Measurements from ENCODE around the gene MBP.
A peak's percentile ranks its signal among the peaks of the same experiment; 100 is the strongest.

Gene MBP

DNA sequence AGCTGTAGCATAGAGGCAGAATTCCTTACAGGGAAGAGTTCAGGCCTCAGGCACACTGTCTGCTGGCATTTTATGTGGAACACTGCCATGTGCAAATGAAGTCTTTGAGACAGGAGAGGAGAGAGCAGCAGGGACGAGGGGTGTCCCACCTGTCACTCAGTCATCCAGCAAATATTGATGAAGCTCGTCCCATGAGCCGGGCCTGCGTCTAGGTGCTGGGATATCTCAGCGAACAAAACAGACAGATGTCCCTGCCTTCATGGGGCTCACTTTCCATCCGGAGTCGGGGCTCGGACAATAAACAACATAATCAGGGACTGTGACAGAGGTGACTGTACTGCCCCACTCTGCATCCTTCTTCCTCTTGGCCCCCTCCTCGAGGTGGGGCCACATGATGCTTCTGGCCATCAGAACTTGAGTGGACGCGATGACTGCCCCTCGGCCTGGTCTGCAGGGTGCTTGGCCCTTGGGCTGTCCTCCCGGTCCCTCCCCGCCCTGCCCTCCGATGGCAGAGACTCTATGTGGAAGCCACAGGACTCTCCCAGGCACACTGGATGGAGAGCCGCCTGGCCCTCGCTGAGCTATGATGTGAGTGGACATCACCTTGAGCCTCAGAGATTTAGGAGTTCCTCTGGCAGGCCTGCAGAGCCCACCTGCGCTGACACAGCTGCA lies 78.8 kb downstream of the MBP start:
- H3K27me3 ChIP-seq (ENCODE audit: insufficient read depth, low read length), result no peaks in the 10 kb centered on the region
- peaks cover 77% of the 10 kb centered on the region for H3K4me1 ChIP-seq (ENCODE audit: insufficient read depth, low read length, severe bottlenecking)
- H3F3A ChIP-seq (ENCODE audit: insufficient read depth, low read length), result peaks cover 6% of the 10 kb centered on the region; the same call in 1 of the 2 replicates
- no peaks in the 10 kb centered on the region for H3K9me3 ChIP-seq (ENCODE audit: low read length)
- H3K4me2 ChIP-seq (ENCODE audit: low read length), result peak overlapping the region; percentile 56
- peak overlapping the region; percentile 94 for H3K27ac ChIP-seq (ENCODE audit: low read depth, low read length, poor library complexity, severe bottlenecking)
- H3K4me3 ChIP-seq (ENCODE audit: low read depth, low read length, poor library complexity, severe bottlenecking), result peak overlapping the region; percentile 37
- peak overlapping the region; percentile 39; the same call in 1 of the 2 replicates for H3K9ac ChIP-seq (ENCODE audit: low read length)
- no peaks in the 10 kb centered on the region for H3K9me2 ChIP-seq (ENCODE audit: low read depth, low read length)
- H4K20me1 ChIP-seq (ENCODE audit: insufficient read depth, low read length), result no peaks in the 10 kb centered on the region
- no peaks in the 10 kb centered on the region for H3K79me2 ChIP-seq (ENCODE audit: insufficient read depth, low read length)
- peaks cover 4% of the 10 kb centered on the region for H3K36me3 ChIP-seq (ENCODE audit: insufficient read depth, low read length)
- no peak overlapping the region for H2AFZ ChIP-seq (ENCODE audit: low read length)
- no peak for TF ChIP-seq EZH2 (IDR thresholded peaks at IDR 0.05; ENCODE audit: borderline replicate concordance, low read length)
- TF ChIP-seq, protein P1, sequence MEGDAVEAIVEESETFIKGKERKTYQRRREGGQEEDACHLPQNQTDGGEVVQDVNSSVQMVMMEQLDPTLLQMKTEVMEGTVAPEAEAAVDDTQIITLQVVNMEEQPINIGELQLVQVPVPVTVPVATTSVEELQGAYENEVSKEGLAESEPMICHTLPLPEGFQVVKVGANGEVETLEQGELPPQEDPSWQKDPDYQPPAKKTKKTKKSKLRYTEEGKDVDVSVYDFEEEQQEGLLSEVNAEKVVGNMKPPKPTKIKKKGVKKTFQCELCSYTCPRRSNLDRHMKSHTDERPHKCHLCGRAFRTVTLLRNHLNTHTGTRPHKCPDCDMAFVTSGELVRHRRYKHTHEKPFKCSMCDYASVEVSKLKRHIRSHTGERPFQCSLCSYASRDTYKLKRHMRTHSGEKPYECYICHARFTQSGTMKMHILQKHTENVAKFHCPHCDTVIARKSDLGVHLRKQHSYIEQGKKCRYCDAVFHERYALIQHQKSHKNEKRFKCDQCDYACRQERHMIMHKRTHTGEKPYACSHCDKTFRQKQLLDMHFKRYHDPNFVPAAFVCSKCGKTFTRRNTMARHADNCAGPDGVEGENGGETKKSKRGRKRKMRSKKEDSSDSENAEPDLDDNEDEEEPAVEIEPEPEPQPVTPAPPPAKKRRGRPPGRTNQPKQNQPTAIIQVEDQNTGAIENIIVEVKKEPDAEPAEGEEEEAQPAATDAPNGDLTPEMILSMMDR (IDR thresholded peaks at IDR 0.05; ENCODE audit: low read length), result no peak

DNA sequence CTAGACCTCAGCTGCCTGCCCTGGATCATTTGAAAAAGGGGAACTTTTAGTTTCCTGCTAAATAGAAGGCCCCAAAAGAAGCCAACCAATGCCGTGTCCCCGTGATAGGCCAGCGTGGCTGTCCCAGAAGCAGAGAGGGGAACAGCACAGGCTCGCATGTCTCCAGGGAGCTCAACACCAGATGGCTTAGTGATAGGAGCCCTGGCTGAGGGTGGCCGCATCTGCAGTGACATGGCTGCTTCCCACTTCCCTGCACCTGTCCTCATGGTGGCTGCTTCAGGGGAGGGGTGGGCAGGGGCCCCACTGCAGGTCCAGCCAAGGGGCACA lies 79.6 kb downstream of the MBP start:
- Histone ChIP-seq H3F3A (ENCODE audit: insufficient read depth, low read length) (peaks cover 6% of the 10 kb centered on the region; the same call in 1 of the 2 replicates), H2AFZ (ENCODE audit: low read length) (no peak overlapping the region), H3K4me1 (ENCODE audit: insufficient read depth, low read length, severe bottlenecking) (peaks cover 82% of the 10 kb centered on the region), H3K27me3 (ENCODE audit: insufficient read depth, low read length) (no peaks in the 10 kb centered on the region), H4K20me1 (ENCODE audit: insufficient read depth, low read length) (no peaks in the 10 kb centered on the region), H3K79me2 (ENCODE audit: insufficient read depth, low read length) (no peaks in the 10 kb centered on the region), H3K4me3 (ENCODE audit: low read depth, low read length, poor library complexity, severe bottlenecking) (peak overlapping the region; percentile 3), H3K9me2 (ENCODE audit: low read depth, low read length) (no peaks in the 10 kb centered on the region), H3K27ac (ENCODE audit: low read depth, low read length, poor library complexity, severe bottlenecking) (peak overlapping the region; percentile 94), H3K9ac (ENCODE audit: low read length) (peak overlapping the region; percentile 39; the same call in 1 of the 2 replicates), H3K9me3 (ENCODE audit: low read length) (no peaks in the 10 kb centered on the region), H3K36me3 (ENCODE audit: insufficient read depth, low read length) (peaks cover 3% of the 10 kb centered on the region), H3K4me2 (ENCODE audit: low read length) (peak overlapping the region; percentile 56)
- TF ChIP-seq, protein P1 (IDR thresholded peaks at IDR 0.05; ENCODE audit: low read length), result no peak
- TF ChIP-seq EZH2 (IDR thresholded peaks at IDR 0.05; ENCODE audit: borderline replicate concordance, low read length), result no peak

DNA sequence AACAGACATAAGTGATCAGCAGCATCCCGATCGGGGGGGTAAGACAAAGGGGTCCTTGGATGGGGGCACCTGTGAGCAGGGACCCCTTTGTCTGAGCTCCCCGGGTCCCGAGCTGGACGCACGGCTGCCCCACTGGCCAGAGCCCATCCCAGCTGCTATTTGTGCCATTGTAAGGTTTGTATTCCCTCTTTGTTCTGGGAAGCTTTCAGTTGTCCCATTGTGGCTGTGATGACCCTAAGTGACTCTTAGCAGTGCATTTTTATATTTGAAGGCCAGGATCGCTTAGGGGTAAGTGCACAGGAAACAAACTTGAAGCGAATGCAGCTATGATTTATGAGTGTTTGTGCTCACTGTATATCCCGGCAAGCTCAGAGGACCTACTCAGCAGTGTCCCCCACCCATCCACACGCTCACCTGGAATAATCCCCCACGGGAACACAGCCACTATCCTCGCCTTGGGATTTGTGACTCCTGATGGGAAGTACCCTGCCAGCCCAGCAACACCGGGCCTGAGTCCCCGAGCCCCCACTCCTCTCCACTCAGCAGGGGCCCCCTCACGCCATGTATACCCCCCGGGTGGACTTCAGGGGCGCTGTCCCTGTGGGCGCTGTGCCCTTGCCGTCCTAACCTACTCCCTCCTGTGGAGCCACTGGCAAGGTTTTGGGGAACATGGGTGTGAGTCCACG lies 80.1 kb downstream of the MBP start:
- H3K4me3 ChIP-seq (ENCODE audit: low read depth, low read length, poor library complexity, severe bottlenecking), result no peak overlapping the region
- H3K36me3 ChIP-seq (ENCODE audit: insufficient read depth, low read length), result peaks cover 8% of the 10 kb centered on the region
- H2AFZ ChIP-seq (ENCODE audit: low read length), result no peak overlapping the region
- peak overlapping the region; percentile 56; the same call in 1 of the 2 replicates for H3K4me2 ChIP-seq (ENCODE audit: low read length)
- H3K9me2 ChIP-seq (ENCODE audit: low read depth, low read length), result no peaks in the 10 kb centered on the region
- peak overlapping the region; percentile 39; the same call in 1 of the 2 replicates for H3K9ac ChIP-seq (ENCODE audit: low read length)
- peaks cover 6% of the 10 kb centered on the region; the same call in 1 of the 2 replicates for H3F3A ChIP-seq (ENCODE audit: insufficient read depth, low read length)
- no peaks in the 10 kb centered on the region for H3K9me3 ChIP-seq (ENCODE audit: low read length)
- H3K4me1 ChIP-seq (ENCODE audit: insufficient read depth, low read length, severe bottlenecking), result peaks cover 86% of the 10 kb centered on the region
- H3K79me2 ChIP-seq (ENCODE audit: insufficient read depth, low read length), result no peaks in the 10 kb centered on the region
- H4K20me1 ChIP-seq (ENCODE audit: insufficient read depth, low read length), result no peaks in the 10 kb centered on the region
- H3K27me3 ChIP-seq (ENCODE audit: insufficient read depth, low read length), result no peaks in the 10 kb centered on the region
- TF ChIP-seq, protein P1 (IDR thresholded peaks at IDR 0.05; ENCODE audit: low read length), result no peak
- no peak for TF ChIP-seq EZH2 (IDR thresholded peaks at IDR 0.05; ENCODE audit: borderline replicate concordance, low read length)
- H3K27ac ChIP-seq (ENCODE audit: low read depth, low read length, poor library complexity, severe bottlenecking), result peak overlapping the region; percentile 94
